ENCODE results near the gene PSAP. TPM values are rescaled to one million over a fixed set of nuclear protein-coding genes. Genes with fewer than 3 reads are reported as not detected.

PSAP gene
- total RNA-seq, 1 experiment from 2014 or later, result 336 TPM

GRCh38 chr10:71806704-71807556, 44.1 kb downstream of the PSAP start:
- no CpG with 5 or more reads among the region's 23 CpGs for WGBS (ENCODE audit: extremely low coverage, insufficient read length, low lambda C conversion rate)
- Histone ChIP-seq H3K9me3 (ENCODE audit: control insufficient read depth, low read depth, low read length) (no peaks in the 10 kb centered on the region), H3K23ac (ENCODE audit: insufficient read length, low read depth, low read length) (no peak overlapping the region), H2AFZ (ENCODE audit: low read length) (no peak overlapping the region), H2AK5ac (ENCODE audit: insufficient read length, low read length) (no peak overlapping the region), H3T11ph (ENCODE audit: low read length) (no peak overlapping the region), H4K8ac (replicated peaks; ENCODE audit: insufficient read length, low read depth, low read length) (no peak overlapping the region), H3K4me1 (ENCODE audit: insufficient read depth, low read length) (no peaks in the 10 kb centered on the region), H3K9ac (ENCODE audit: extremely low read depth, insufficient read length, low read length) (no peak overlapping the region), H2BK20ac (ENCODE audit: low read depth, low read length, poor library complexity, severe bottlenecking) (no peak overlapping the region), H3K14ac (ENCODE audit: insufficient read depth, low read length) (no peak overlapping the region), H2BK15ac (ENCODE audit: low read depth, low read length) (no peak overlapping the region), H3K4me2 (ENCODE audit: insufficient read depth, insufficient read length, low read length) (no peak overlapping the region), H4K20me1 (ENCODE audit: control insufficient read depth, insufficient read depth, insufficient read length) (no peaks in the 10 kb centered on the region), H3K27ac (ENCODE audit: insufficient read length, low read depth, low read length) (no peak overlapping the region), H3K18ac (ENCODE audit: insufficient read length, low read depth, low read length) (no peak overlapping the region), H4K91ac (ENCODE audit: insufficient read length, low read depth, low read length) (no peak overlapping the region), H4K5ac (ENCODE audit: insufficient read length, low read depth, low read length) (no peak overlapping the region), H2BK12ac (ENCODE audit: insufficient read length, low read depth, low read length) (no peak overlapping the region), H3K4ac (ENCODE audit: low read depth, low read length) (no peak overlapping the region), H2BK120ac (ENCODE audit: low read depth, low read length, poor library complexity, severe bottlenecking) (no peak overlapping the region), H3K27me3 (ENCODE audit: insufficient read depth, low read length) (0 out of 2 replicates have a peak, but pooled peaks cover 3% of the 10 kb centered on the region), H3K79me2 (ENCODE audit: insufficient read depth, low read length) (no peaks in the 10 kb centered on the region), H3K56ac (ENCODE audit: insufficient read length, low read depth, low read length) (no peak overlapping the region), H3K23me2 (ENCODE audit: insufficient read length, low read depth, low read length, poor library complexity, severe bottlenecking) (no peaks in the 10 kb centered on the region), H3K79me1 (ENCODE audit: insufficient read depth, low read depth, low read length, poor library complexity, severe bottlenecking) (no peaks in the 10 kb centered on the region), H2BK5ac (ENCODE audit: insufficient read length, low read length) (no peak overlapping the region)
- Mint-ChIP-seq H3K4me3 (no peak overlapping the region), H3K27ac (no peak overlapping the region), H3K36me3 (ENCODE audit: insufficient read depth in 1 of 3, low read depth in 3 of 3) (no peaks in the 10 kb centered on the region), H3K9me3 (no peaks in the 10 kb centered on the region), H3K27me3 (ENCODE audit: low read depth) (peaks cover 30% of the 10 kb centered on the region), H3K4me1 (peaks cover 4% of the 10 kb centered on the region in 2 experiments)
- TF ChIP-seq CTCF (conservative IDR thresholded peaks at IDR 0.05), result no peak
- DNase-seq, result no peak

Data from H9 (cell line).